ENCODE measurements around the gene SSR1.

SSR1 gene

GRCh38 chr6:7249391-7249790 is 63.6 kb downstream of the SSR1 start:
- DNase-seq (ENCODE audit: extremely low read depth, low read depth) = no peak
- no peak for TF ChIP-seq CTCF (IDR thresholded peaks at IDR 0.05; ENCODE audit: low read depth, low read length, missing control alignments)

GRCh38 chr6:7247828-7248227 is 65.2 kb downstream of the SSR1 start:
- no peak overlapping the region for H3K4me3 ChIP-seq (replicated peaks; ENCODE audit: low read depth, low read length)
- no peak for DNase-seq (ENCODE audit: extremely low read depth, low read depth)
- no peak for TF ChIP-seq CTCF (IDR thresholded peaks at IDR 0.05; ENCODE audit: low read depth, low read length, missing control alignments)

More at GRCh38 chr6:7249391-7249790, 63.6 kb downstream of the SSR1 start:
- H3K4me3 ChIP-seq (replicated peaks; ENCODE audit: low read depth, low read length) = no peak overlapping the region

DNA sequence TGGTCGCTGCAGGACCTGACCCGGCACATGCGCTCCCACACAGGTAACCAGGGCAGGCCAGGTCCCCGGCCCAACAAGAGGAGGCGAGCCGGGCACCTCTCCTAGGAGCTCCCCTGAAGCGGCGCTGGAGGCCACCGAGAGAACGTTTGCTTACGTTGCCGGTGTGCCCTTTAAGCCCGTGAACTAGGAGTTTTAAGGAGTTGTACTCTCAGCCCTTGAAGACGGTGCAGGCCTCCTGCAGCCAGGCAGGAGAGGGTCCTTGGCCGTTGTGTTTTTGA is 65.9 kb downstream of the SSR1 start:
- TF ChIP-seq CTCF (IDR thresholded peaks at IDR 0.05; ENCODE audit: low read depth, low read length, missing control alignments) = no peak
- no peak for DNase-seq (ENCODE audit: extremely low read depth, low read depth)
- no peak overlapping the region for H3K4me3 ChIP-seq (replicated peaks; ENCODE audit: low read depth, low read length)

- no peak for DNase-seq (ENCODE audit: extremely low read depth, low read depth)
- no peak overlapping the region for H3K4me3 ChIP-seq (replicated peaks; ENCODE audit: low read depth, low read length)
- TF ChIP-seq CTCF (IDR thresholded peaks at IDR 0.05; ENCODE audit: low read depth, low read length, missing control alignments) = no peak
Measured at GRCh38 chr6:7246401-7247178, 66.4 kb downstream of the SSR1 start.

DNA sequence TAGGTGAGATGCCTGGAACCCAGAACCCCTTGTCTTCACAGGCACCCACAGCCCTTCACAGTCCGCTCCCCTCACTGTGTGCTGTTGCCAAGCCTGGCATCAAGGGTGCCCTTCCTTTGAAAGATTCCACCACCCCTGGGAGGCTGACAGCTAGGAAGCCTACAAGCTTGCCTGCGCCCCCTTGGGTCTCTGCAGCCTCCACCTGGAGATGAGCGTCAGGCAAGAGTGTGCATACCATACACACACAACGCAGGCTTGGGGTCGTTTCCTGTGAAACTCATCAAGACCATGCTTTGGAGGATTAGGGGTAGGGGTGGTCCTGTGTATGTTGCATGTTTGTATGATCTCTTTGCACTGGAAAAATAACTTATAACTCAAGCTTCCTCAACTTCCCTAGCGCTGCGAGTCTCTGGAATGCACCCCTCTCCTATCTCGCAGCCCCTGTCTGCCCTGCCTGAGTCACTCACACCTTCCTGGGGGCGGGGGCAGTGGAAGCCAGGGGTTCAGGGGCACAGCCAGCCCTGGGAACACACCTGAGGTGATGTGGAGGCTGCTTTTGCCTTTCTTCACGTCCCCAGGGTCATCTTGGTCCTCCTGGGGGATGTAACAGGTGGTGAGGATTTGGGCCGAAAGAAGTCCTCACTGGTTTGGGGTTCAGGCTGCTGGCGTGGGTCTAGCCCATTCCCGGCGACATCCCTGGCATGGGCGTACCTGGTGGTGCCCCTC is 67.2 kb downstream of the SSR1 start:
- no peak for DNase-seq (ENCODE audit: extremely low read depth, low read depth)
- no peak overlapping the region for H3K4me3 ChIP-seq (replicated peaks; ENCODE audit: low read depth, low read length)
- no peak for TF ChIP-seq CTCF (IDR thresholded peaks at IDR 0.05; ENCODE audit: low read depth, low read length, missing control alignments)

- DNase-seq (ENCODE audit: extremely low read depth, low read depth) = peak; percentile 43
- peak; percentile 87 for TF ChIP-seq CTCF (IDR thresholded peaks at IDR 0.05; ENCODE audit: low read depth, low read length, missing control alignments)
- no peak overlapping the region for H3K4me3 ChIP-seq (replicated peaks; ENCODE audit: low read depth, low read length)
Measured at GRCh38 chr6:7243179-7243981, 69.6 kb downstream of the SSR1 start.

All from HFF-Myc (cell line).